SK-N-SH (cell line): ENCODE results near the gene NT5DC3. TPM values are rescaled to one million over a fixed set of nuclear protein-coding genes. Genes with fewer than 3 reads are reported as not detected.

Experiments used
- CTCF ChIA-PET: fragments of 300-600, 350-600 bp; formaldehyde crosslinking; extraction: SDS; loops from one replicate; lab custom pipeline; 2021; lab: Yijun Ruan, JAX
- POLR2A ChIA-PET: fragments of 350-600 bp; sonication (Branson Sonifier 250); formaldehyde crosslinking; extraction: SDS; loops from one replicate; lab custom pipeline; 2020; ENCODE audit warnings: antibody characterized with exemption, inconsistent platforms; lab: Yijun Ruan, JAX
- DNase-seq: peaks from one replicate; pipeline ENCODE4 v3.0.0; 2012
- H2AFZ ChIP-seq: fragments of 200-600 bp; sonication (generic); 2 replicates; pipeline ENCODE4 v1.8.1; 2016; ENCODE audit warnings: antibody characterized with exemption, mild to moderate bottlenecking, low read depth
- H3F3A ChIP-seq: fragments of 200-600 bp; sonication (generic); replicated peaks from 2 replicates; pipeline ENCODE3; 2016; ENCODE audit warnings: antibody characterized with exemption, mild to moderate bottlenecking; ENCODE audit not compliant: insufficient read depth
- H3K27ac ChIP-seq, 2 experiments: fragments of 200-500 bp in 1 of 2; fragments of 200-600 bp in 1 of 2; sonication (Bioruptor generic) in 1 of 2; sonication (generic), shearing (Covaris generic) in 1 of 2; 2 replicates each; pipeline versions ENCODE4 v1.5.1 to v1.6.1; 2014 to 2016; ENCODE audit warnings: low read depth in 2 of 2, inconsistent platforms in 1 of 2, low read length in 1 of 2, mild to moderate bottlenecking in 1 of 2, mixed read lengths in 1 of 2
- H3K27me3 ChIP-seq: fragments of 200-600 bp; sonication (generic), shearing (Covaris generic); 2 replicates; pipeline ENCODE4 v1.6.1; 2016; ENCODE audit warnings: mixed run types; ENCODE audit not compliant: insufficient read depth
- H3K36me3 ChIP-seq, 2 experiments: fragments of 200-500 bp in 1 of 2; fragments of 200-600 bp in 1 of 2; sonication (Bioruptor generic) in 1 of 2; sonication (generic) in 1 of 2; replicated peaks in 1 of 2; 2 replicates each; pipeline versions ENCODE3 to v1.5.1; 2014 to 2016; ENCODE audit warnings: low read length in 1 of 2, mild to moderate bottlenecking in 1 of 2; ENCODE audit not compliant: insufficient read depth in 2 of 2, control insufficient read depth in 1 of 2
- H3K4me1 ChIP-seq, 2 experiments: fragments of 200-500 bp in 1 of 2; fragments of 200-600 bp in 1 of 2; sonication (Bioruptor generic) in 1 of 2; sonication (generic), shearing (Covaris generic) in 1 of 2; 2 replicates each; pipeline versions ENCODE4 v1.5.1 to v1.6.1; 2014 to 2016; ENCODE audit warnings: low read depth in 1 of 2, low read length in 1 of 2, mixed run types in 1 of 2; ENCODE audit not compliant: insufficient read depth in 2 of 2, control insufficient read depth in 1 of 2
- H3K4me2 ChIP-seq: fragments of 200-600 bp; sonication (generic), shearing (Covaris generic); 2 replicates; pipeline ENCODE4 v1.6.1; 2017; ENCODE audit warnings: mixed run types
- H3K4me3 ChIP-seq, 2 experiments: fragments of 200-500 bp in 1 of 2; fragments of 200-600 bp in 1 of 2; sonication (Bioruptor generic) in 1 of 2; sonication (generic), shearing (Covaris generic) in 1 of 2; 2 replicates each; pipeline versions ENCODE4 v1.5.1 to v1.8.1; 2014 to 2016; ENCODE audit warnings: low read depth in 2 of 2, inconsistent platforms in 1 of 2, low read length in 1 of 2, mild to moderate bottlenecking in 1 of 2, mixed read lengths in 1 of 2, moderate library complexity in 1 of 2
- H3K79me2 ChIP-seq: fragments of 200-600 bp; sonication (generic); 2 replicates; pipeline ENCODE4 v1.8.1; 2017; ENCODE audit warnings: mild to moderate bottlenecking; ENCODE audit not compliant: insufficient read depth
- H3K9ac ChIP-seq: fragments of 200-600 bp; sonication (generic); 2 replicates; pipeline ENCODE4 v1.6.1; 2017; ENCODE audit warnings: mixed run types
- H3K9me2 ChIP-seq: fragments of 200-600 bp; sonication (generic); 2 replicates; pipeline ENCODE4 v1.6.1; 2017; ENCODE audit warnings: mixed run types
- H3K9me3 ChIP-seq: fragments of 200-600 bp; sonication (generic); 2 replicates; pipeline ENCODE4 v1.6.1; 2017; ENCODE audit warnings: mixed run types, mild to moderate bottlenecking, moderate library complexity
- H4K20me1 ChIP-seq: fragments of 200-600 bp; sonication (generic); 2 replicates; pipeline ENCODE4 v1.6.1; 2017; ENCODE audit warnings: mild to moderate bottlenecking, mixed run types; ENCODE audit not compliant: insufficient read depth
- ELF1 ChIP-seq: IDR thresholded peaks from 2 replicates; pipeline ENCODE4 v1.4.0; 2012
- EP300 ChIP-seq, 2 experiments: IDR thresholded peaks; 2 replicates each; pipeline versions ENCODE4 v1.4.0 to v1.6.1; 2012; ENCODE audit warnings: borderline replicate concordance in 1 of 2, low read depth in 1 of 2, low read length in 1 of 2
- GATA2 ChIP-seq: sonication (generic); formaldehyde crosslinking; IDR thresholded peaks from 2 replicates; pipeline ENCODE4 v1.5.0; 2020; ENCODE audit warnings: mild to moderate bottlenecking, missing genetic modification reagents
- JUND ChIP-seq: IDR thresholded peaks from 2 replicates; pipeline ENCODE4 v1.4.0; 2012
- NFIC ChIP-seq: IDR thresholded peaks from 2 replicates; pipeline ENCODE4 v1.4.0; 2012; ENCODE audit warnings: borderline replicate concordance
- RAD21 ChIP-seq: IDR thresholded peaks from 2 replicates; pipeline ENCODE4 v1.6.1; 2012; ENCODE audit warnings: mild to moderate bottlenecking, low read length
- RCOR1 ChIP-seq: fragments of 150-350 bp; IDR thresholded peaks from 2 replicates; pipeline ENCODE4 v1.6.1; 2017; ENCODE audit warnings: antibody characterized with exemption, low read length
- RFX5 ChIP-seq: IDR thresholded peaks from 2 replicates; pipeline ENCODE4 v1.6.1; 2012; ENCODE audit warnings: mild to moderate bottlenecking, improper control_type of control experiment, low read length
- RXRA ChIP-seq: IDR thresholded peaks from 2 replicates; pipeline ENCODE4 v1.4.0; 2012; ENCODE audit warnings: low read depth, mild to moderate bottlenecking, borderline replicate concordance
- SIN3A ChIP-seq: IDR thresholded peaks from 2 replicates; pipeline ENCODE4 v1.6.1; 2012; ENCODE audit warnings: low read depth, mild to moderate bottlenecking, low read length, moderate library complexity, borderline replicate concordance
- SMC3 ChIP-seq: IDR thresholded peaks from 2 replicates; pipeline ENCODE4 v1.6.1; 2012; ENCODE audit warnings: low read depth, low read length, improper control_type of control experiment
- TCF12 ChIP-seq: IDR thresholded peaks from 2 replicates; pipeline ENCODE4 v1.4.0; 2012
- TEAD4 ChIP-seq: IDR thresholded peaks from 2 replicates; pipeline ENCODE4 v1.4.0; 2012; ENCODE audit warnings: mild to moderate bottlenecking, borderline replicate concordance; ENCODE audit not compliant: insufficient read depth
- WGBS: methylation state at CpG from one replicate; pipeline ENCODE4 v1.1.6; 2017; ENCODE audit warnings: low lambda C conversion rate; 5-methylcytosine and 5-hydroxymethylcytosine counted together
- polyA plus RNA-seq, 3 experiments: library from polyadenylated mRNA; depleted of rRNA; stranded (reverse); fragments of >200 nt; gene quantifications; 2 replicates each; pipeline ENCODE4 v1.2.3, GENCODE V29; 2012
- TF ChIP-seq, protein P1 (sequence below): IDR thresholded peaks from 2 replicates; pipeline ENCODE4 v1.6.1; 2012; ENCODE audit warnings: mild to moderate bottlenecking, low read depth, low read length, moderate library complexity
- TF ChIP-seq, protein P2 (sequence below): fragments of 150-350 bp; IDR thresholded peaks from 2 replicates; pipeline ENCODE4 v1.6.1; 2016; ENCODE audit warnings: mild to moderate bottlenecking, low read depth, low read length
- TF ChIP-seq, protein P3 (sequence below): IDR thresholded peaks from 2 replicates; pipeline ENCODE4 v1.4.0; 2012; ENCODE audit warnings: low read depth
- TF ChIP-seq, protein P4 (sequence below): IDR thresholded peaks from 2 replicates; pipeline ENCODE4; 2012
- TF ChIP-seq, protein P5 (sequence below): fragments of 150-350 bp; IDR thresholded peaks from 2 replicates; pipeline ENCODE4 v1.6.1; 2017; ENCODE audit warnings: antibody characterized with exemption, low read length, low read depth, borderline replicate concordance

Gene NT5DC3
- polyA plus RNA-seq, 1 of the 3 experiments (the other 2 are of a cell fraction) = 11.0 TPM

DNA sequence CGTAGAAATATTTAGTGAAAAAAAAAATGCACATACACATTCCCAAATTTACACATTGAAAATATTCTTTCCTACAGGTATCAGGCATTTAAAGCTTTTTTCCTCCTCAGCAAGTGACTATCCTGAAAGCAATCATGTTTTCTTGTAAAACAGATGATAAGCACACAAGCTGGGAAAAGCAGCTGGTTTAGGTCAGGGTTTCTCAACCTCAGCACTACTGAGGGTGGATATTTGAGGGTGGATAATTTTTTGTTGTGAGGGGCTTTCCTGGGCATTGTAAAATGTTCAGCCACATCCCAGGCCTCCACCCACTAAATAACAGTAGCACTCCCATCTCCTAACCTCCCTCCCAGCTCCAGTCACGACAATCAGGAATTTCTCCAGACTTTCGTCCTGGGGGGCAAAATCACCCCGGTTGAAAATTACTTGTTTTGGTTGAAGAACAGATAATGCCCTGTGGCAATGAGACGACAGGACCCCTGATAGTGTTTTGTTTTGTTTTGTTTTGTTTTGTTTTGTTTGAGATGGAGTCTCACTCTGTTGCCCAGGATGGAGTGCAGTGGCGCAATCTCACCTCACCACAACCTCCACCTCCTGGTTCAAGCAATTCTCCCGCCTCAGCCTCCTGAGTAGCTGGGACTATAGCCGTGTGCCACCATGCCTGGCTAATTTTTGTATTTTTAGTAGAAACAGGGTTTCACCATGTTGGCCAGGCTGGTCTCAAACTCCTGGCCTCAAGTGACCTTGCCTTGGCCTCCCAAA is 15.0 kb upstream of the NT5DC3 start:
- peaks cover 18% of the 10 kb centered on the region for H3F3A ChIP-seq
- H3K4me2 ChIP-seq = 0 out of 2 replicates have a peak overlapping the region, but pooled peaks have one; percentile 4
- no peaks in the 10 kb centered on the region for H4K20me1 ChIP-seq
- no peak for DNase-seq
- no peaks in the 10 kb centered on the region for H3K36me3 ChIP-seq
- no peak overlapping the region for H3K9ac ChIP-seq
- peaks cover 0 to 25% of the 10 kb centered on the region in 2 experiments; a peak in 3 of 4 replicates for H3K4me1 ChIP-seq
- POLR2A ChIA-PET = no interaction called here
- peak overlapping the region in 1 of 2 experiments; percentile 25; a peak in 1 of 4 replicates for H3K27ac ChIP-seq
- no peaks in the 10 kb centered on the region for H3K9me2 ChIP-seq
- H3K4me3 ChIP-seq = no peak overlapping the region
- WGBS = 91% methylated on average over 8 of the region's 8 CpGs
- CTCF ChIA-PET = interaction anchor here (2.1 kb wide), 1 partner anchor 9 kb away, joined by 5 read pairs; no protein-coding TSS in a partner anchor
- no peaks in the 10 kb centered on the region for H3K79me2 ChIP-seq
- H3K9me3 ChIP-seq = no peaks in the 10 kb centered on the region
- no peak overlapping the region; the same call in 1 of the 2 replicates for H2AFZ ChIP-seq
- TF ChIP-seq, protein P1, sequence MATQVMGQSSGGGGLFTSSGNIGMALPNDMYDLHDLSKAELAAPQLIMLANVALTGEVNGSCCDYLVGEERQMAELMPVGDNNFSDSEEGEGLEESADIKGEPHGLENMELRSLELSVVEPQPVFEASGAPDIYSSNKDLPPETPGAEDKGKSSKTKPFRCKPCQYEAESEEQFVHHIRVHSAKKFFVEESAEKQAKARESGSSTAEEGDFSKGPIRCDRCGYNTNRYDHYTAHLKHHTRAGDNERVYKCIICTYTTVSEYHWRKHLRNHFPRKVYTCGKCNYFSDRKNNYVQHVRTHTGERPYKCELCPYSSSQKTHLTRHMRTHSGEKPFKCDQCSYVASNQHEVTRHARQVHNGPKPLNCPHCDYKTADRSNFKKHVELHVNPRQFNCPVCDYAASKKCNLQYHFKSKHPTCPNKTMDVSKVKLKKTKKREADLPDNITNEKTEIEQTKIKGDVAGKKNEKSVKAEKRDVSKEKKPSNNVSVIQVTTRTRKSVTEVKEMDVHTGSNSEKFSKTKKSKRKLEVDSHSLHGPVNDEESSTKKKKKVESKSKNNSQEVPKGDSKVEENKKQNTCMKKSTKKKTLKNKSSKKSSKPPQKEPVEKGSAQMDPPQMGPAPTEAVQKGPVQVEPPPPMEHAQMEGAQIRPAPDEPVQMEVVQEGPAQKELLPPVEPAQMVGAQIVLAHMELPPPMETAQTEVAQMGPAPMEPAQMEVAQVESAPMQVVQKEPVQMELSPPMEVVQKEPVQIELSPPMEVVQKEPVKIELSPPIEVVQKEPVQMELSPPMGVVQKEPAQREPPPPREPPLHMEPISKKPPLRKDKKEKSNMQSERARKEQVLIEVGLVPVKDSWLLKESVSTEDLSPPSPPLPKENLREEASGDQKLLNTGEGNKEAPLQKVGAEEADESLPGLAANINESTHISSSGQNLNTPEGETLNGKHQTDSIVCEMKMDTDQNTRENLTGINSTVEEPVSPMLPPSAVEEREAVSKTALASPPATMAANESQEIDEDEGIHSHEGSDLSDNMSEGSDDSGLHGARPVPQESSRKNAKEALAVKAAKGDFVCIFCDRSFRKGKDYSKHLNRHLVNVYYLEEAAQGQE = no peak
- TF ChIP-seq, protein P2, sequence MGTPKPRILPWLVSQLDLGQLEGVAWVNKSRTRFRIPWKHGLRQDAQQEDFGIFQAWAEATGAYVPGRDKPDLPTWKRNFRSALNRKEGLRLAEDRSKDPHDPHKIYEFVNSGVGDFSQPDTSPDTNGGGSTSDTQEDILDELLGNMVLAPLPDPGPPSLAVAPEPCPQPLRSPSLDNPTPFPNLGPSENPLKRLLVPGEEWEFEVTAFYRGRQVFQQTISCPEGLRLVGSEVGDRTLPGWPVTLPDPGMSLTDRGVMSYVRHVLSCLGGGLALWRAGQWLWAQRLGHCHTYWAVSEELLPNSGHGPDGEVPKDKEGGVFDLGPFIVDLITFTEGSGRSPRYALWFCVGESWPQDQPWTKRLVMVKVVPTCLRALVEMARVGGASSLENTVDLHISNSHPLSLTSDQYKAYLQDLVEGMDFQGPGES = no peak
- TF ChIP-seq SIN3A (no peak), TEAD4 (no peak), RFX5 (no peak), ELF1 (no peak), EP300 (IDR thresholded peaks at IDR 0.05; ENCODE audit: borderline replicate concordance in 1 of 2, low read depth in 1 of 2, low read length in 1 of 2) (no peak), TCF12 (no peak), GATA2 (CRISPR knock-in tag) (no peak), JUND (no peak), RCOR1 (no peak), RXRA (no peak), NFIC (no peak), RAD21 (no peak), SMC3 (no peak)
- TF ChIP-seq, protein P3, sequence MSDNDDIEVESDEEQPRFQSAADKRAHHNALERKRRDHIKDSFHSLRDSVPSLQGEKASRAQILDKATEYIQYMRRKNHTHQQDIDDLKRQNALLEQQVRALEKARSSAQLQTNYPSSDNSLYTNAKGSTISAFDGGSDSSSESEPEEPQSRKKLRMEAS = no peak
- TF ChIP-seq, protein P4, sequence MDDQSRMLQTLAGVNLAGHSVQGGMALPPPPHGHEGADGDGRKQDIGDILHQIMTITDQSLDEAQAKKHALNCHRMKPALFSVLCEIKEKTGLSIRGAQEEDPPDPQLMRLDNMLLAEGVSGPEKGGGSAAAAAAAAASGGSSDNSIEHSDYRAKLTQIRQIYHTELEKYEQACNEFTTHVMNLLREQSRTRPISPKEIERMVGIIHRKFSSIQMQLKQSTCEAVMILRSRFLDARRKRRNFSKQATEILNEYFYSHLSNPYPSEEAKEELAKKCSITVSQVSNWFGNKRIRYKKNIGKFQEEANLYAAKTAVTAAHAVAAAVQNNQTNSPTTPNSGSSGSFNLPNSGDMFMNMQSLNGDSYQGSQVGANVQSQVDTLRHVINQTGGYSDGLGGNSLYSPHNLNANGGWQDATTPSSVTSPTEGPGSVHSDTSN = no peak
- TF ChIP-seq, protein P5, sequence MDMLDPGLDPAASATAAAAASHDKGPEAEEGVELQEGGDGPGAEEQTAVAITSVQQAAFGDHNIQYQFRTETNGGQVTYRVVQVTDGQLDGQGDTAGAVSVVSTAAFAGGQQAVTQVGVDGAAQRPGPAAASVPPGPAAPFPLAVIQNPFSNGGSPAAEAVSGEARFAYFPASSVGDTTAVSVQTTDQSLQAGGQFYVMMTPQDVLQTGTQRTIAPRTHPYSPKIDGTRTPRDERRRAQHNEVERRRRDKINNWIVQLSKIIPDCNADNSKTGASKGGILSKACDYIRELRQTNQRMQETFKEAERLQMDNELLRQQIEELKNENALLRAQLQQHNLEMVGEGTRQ = no peak
- H3K27me3 ChIP-seq = no peaks in the 10 kb centered on the region
